Hypothalamus (tissue), 51 donors: ENCODE results near the gene GOLT1A.

Source experiments
- DNase-seq, 51 donors: peaks; one replicate each; lab custom pipeline; 2025; lab: John Stamatoyannopoulos, UW

The GOLT1A gene

GRCh38 chr1:204194771-204195170, 19.0 kb downstream of the GOLT1A start:
- no peak for DNase-seq

DNA sequence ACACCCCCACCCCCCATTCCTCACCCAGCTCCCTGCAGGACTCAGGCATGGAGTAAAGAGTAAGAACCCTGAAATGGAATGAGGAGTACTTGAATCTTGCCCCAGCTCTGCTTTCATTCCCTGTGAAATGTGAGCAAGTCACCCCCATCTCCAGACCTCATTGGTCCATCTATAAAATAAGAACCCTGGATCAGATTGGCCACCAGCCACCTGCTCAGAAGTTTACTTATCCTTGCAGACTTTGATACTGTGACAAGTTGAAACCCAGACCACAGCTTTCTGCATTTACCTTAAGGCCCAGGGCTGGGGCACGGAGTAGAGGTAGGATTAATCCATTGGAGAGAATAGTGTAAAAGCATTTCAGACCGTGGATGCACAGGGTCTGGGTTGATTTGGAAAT, 19.7 kb downstream of the GOLT1A start:
- no peak for DNase-seq

DNA sequence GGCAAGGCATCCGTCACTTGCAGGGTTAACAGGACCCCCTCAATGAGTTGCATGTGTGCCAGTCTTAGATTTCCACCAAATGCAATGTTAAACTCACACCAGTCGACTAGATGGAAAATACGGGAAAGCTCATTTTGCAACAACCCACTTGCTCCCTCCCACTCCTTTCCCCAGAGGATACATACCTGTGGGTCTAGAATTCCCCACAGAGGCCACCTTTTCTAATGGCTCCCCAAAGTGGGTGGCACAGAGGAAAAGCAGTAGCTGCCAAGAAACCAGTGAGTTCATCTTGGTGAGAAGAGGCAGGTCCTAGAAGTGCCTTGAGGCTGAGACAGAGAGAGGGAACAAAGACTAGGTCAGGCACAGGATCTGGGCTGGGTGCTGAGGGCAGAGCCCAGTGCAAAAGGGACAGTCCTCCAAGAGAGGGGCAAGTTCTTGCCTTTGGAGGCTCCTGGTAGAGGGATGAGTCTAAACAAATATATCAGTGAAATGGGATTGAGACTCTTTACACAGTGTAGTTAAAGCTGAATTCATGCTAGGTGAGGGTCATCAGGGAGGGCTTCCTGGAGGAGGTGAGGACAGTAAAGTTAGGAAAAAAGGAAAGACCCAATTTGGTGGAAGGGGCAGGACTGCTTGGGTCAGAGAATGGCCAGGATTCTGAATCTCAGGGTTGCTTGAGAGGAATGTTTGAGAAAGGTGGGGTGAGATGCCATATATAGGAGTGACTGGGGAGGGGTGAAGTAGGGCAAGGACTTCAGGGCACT, 21.0 kb downstream of the GOLT1A start:
- no peak for DNase-seq

GRCh38 chr1:204192046-204192445, 21.7 kb downstream of the GOLT1A start:
- DNase-seq: no peak

DNA sequence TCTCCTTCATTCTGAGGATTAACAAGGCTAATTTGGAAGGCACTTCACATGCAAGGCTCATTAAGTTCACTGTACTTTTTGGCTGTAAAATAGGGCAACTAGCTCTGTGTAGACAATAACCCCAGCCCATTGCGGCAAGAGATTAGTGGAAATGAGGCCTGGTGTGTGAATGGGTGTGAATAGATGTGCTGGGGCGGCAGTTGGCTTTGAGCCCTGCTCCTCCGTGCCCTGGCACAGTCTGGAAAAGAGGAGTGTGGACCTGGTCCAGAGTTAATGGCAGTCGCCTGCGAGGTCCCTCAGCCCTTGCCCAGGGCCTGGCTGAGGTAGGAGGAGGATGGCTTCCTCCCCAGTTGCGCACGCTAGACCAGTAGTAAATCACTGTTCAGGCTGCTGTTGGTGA, 22.3 kb downstream of the GOLT1A start:
- DNase-seq: peak in 39 of 51 donors; percentile 9 to 79 (median 50)

DNA sequence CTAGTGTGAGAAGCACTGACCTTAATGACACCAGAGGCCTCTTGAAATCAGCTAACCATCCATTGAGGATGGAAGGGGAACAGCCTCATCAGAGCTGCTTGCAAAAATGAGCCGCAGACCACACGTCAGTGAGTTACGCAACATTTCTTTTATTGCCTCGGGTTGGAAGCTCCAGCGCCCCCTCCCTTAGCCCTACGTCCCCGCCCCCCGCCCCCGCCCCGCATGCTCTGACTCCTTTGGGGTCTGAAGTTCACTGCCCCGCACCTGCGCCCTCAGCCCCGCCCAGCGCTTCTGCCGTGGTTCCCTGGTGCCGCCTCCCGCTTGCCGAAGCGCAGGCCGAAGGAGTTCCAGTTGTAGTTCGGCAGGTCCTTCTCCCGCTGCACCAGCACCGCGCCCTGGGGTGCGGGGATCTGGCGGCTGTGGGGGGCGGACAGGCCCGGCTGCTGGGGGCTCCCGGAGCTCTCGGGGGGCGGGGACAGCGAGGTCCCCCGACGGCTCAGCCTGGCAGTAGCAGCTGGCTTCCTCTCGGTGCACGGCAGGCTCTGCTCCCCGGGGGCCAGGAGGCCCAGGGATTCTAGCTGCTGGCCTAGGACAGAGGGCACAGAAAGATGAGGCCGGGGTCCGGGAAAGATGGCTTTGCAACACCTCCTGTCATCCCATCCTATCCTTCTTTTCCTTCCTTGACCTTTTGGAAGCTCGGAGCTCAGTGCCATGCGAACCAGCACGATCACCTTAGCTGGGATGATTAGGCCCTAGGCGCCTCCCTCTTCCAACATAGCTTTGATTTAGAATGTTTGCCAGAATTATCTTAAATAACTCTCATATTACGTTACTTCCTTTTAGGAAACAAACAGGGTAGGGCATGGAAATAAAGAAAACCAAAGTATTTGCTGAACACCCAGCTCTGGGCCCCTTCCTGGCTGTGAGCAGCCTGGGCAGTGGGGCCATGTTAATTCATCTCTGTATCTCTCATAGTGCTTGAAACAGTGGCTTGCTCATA, 23.3 kb downstream of the GOLT1A start:
- DNase-seq: peak in 3 of 51 donors; percentile 11 to 15 (median 11)

- peak in 8 of 51 donors; percentile 4 to 41 (median 13) for DNase-seq
Observed at GRCh38 chr1:204188959-204189639, 24.7 kb downstream of the GOLT1A start.

DNA sequence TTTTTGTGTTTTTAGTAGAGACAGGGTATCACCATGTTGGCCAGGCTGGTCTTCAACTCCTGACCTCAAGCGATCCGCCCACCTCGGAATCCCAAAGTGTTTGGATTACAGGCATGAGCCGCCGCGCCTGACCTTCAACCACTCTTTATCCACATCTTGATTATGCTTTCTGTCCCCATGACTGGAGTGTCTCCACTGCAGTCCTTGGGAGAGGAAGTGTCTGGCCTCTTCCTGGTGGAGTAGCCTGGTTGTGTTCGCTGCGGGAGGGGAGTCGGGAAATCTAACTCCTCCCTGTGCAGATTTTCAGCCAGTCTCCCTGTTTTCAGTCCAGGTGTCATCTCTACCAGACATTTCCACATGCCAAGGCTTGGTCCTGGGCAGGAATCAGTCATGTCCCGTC, 27.2 kb downstream of the GOLT1A start:
- no peak for DNase-seq

GRCh38 chr1:204181116-204181515, 32.7 kb downstream of the GOLT1A start:
- DNase-seq: no peak

DNA sequence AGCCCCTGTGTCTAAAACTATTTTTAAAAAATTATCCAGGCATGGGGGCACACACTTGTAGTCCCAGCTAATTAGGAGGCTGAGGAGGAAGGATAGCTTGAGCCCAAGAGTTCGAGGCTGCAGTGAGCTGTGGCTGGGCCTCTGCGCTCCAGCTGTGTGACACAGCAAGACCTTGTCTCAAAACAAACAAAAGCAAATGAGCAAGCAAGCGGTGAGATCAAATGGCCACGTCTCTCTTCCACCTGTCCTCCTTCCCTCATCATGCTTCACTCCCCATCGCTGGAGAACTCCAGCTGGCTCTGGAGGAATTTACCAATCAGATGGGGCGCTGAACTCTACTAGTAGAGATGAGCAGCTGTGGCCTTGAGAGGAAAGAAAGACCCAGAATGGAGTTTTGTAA, 33.7 kb downstream of the GOLT1A start:
- no peak for DNase-seq

- DNase-seq: no peak
Observed at GRCh38 chr1:204178487-204179281, 35.1 kb downstream of the GOLT1A start.

DNA sequence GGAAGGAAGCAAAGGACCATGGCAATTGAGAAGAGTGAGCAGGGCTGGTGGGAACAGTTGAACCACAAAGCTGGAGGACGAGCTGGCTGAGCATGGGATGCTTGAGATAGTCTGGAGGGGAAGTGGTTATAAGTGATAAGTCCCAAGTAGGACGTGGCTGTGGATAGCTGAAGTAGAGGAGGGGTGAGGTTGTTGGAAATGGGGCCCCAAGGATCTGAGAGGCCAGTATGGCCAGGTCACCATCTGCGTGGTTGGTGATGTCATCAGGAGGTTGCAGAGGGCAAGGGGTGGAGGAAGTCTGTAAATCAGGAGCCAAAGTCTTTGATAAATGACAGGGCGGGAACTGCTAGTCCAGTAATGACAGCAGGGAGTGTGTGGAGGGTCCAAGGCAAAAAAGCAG, 36.7 kb downstream of the GOLT1A start:
- no peak for DNase-seq

- DNase-seq: no peak
Observed at GRCh38 chr1:204176049-204176448, 37.7 kb downstream of the GOLT1A start.

GRCh38 chr1:204174958-204175357, 38.8 kb downstream of the GOLT1A start:
- DNase-seq: no peak

DNA sequence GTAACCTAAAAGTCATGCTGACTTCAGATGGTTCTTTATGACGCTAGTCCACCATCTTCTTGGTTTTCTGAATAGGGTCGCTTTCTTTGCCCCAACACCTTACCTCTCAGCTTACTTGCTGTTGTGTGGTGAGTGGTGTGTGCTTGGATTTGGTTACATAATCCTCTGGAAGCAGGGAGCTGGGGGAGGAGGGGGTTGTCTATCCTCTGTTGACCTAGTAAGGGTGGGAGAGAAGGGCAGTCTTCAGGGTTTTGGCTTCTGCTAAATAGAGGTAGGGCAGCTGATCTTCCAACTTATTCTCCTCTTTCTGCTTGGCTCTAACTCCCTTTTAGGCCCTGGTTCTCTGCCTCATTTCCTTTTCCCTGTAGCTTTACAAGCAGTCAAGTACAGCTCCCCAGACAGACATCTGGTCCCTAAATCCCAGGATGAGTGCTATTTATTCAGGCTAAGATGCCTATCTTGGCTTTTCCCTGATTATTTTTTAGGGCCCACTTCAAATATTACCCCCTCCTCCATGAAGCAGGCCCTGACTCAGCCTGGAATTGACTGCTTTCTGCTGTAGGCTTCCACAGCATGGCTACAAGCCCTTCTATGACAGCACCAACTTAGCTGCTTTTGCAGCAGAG, 41.3 kb downstream of the GOLT1A start:
- DNase-seq: peak in 1 of 51 donors; percentile 20

DNA sequence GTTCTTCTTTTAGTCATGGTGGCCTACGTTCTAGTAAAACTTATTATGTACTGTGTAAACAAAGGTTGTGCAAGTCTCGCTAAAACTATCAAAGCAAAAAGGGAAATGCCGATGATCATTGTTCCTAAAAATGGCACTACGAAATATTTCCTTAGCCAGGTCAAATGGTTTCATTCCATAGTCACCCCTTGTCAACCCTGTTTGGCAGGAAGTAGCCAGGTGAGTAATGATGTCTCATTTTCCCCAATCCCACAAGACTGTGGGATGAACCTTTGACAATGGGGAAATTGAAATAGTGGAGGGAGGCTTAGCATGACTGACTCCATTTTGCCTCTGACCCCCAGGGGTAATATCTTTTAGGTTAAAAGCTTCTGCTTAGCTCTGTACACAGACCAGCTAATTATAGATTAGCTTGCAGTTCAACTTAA, 42.0 kb downstream of the GOLT1A start:
- DNase-seq: no peak

GRCh38 chr1:204170494-204171155, 43.2 kb downstream of the GOLT1A start:
- no peak for DNase-seq

DNA sequence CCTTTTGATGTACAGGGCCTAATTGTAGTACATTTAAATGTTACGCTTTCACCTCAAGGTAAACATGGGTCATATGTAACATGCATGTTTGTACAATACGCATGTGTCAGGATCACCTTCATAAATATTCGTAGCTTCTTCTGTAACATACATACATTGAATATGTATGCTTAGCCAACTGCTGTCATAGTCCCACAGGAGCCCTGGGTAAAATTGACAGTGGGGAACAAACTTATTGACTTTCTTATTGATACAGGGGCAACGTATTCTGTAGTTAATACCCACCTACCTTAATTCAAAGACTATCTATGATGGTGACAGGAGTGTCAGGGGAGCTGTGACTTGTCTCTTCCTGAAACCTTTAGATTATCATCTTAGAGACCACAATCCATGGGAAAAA, 43.9 kb downstream of the GOLT1A start:
- DNase-seq: no peak

GRCh38 chr1:204167730-204168129, 46.1 kb downstream of the GOLT1A start:
- no peak for DNase-seq
